Heart left ventricle (tissue), 13 donors: ENCODE results near the gene TRAPPC2.

Source experiments
- POLR2A ChIP-seq, 2 donors: fragments of 450-650 bp; IDR thresholded peaks; one replicate each; pipeline ENCODE4 v1.6.1; 2017; ENCODE audit warnings: antibody characterized with exemption in 2 of 2, mild to moderate bottlenecking in 2 of 2, moderate library complexity in 2 of 2
- TF ChIP-seq, protein P1 (sequence below), 12 donors: fragments of 200-600 bp; sonication (generic) in 4 of 12; IDR thresholded peaks; one replicate each; pipeline versions ENCODE4 v1.5.0 to v1.8.0; 2018 to 2022; ENCODE audit warnings: antibody characterized with exemption in 12 of 12, mild to moderate bottlenecking in 5 of 12
- donor health status: ischemic (EF 13 %, LVEDD 7.1; RV severe dilation, severe dysfunction).
- donor health status: DM: no; HTN: yes; CAD: no.
- donor health status: DM: no; HTN: no; CAD: no.
- donor health status: ischemic (EF 25% LVEDD 6.9; RV normal size, moderate dysfunction).
- donor health status: ischemic (EF 25% LVEDD 5.7; RV mildly dilated, moderate dysfunction).
- donor health status: ischemic (EF 35%, LVEDD 5.7; RV mildly dilated, moderate dysfunction).
- donor health status: nonischemic (EF 11% LVEDD 7.7; RV severe dilation, severe dysfunction).
- donor health status: DM: yes; HTN: yes; CAD: no.
- donor health status: PGD.
- donor health status: ischemic (EF 29% LVEDD 5.4; RV normal size, mild dysfunction).
- donor health status: nonischemic (EF 23%, LVEDD 6.1; RV moderate dilation, normal function).

GRCh38 chrX:13698432-13698831, 36.0 kb downstream of the TRAPPC2 start:
- TF ChIP-seq, protein P1, sequence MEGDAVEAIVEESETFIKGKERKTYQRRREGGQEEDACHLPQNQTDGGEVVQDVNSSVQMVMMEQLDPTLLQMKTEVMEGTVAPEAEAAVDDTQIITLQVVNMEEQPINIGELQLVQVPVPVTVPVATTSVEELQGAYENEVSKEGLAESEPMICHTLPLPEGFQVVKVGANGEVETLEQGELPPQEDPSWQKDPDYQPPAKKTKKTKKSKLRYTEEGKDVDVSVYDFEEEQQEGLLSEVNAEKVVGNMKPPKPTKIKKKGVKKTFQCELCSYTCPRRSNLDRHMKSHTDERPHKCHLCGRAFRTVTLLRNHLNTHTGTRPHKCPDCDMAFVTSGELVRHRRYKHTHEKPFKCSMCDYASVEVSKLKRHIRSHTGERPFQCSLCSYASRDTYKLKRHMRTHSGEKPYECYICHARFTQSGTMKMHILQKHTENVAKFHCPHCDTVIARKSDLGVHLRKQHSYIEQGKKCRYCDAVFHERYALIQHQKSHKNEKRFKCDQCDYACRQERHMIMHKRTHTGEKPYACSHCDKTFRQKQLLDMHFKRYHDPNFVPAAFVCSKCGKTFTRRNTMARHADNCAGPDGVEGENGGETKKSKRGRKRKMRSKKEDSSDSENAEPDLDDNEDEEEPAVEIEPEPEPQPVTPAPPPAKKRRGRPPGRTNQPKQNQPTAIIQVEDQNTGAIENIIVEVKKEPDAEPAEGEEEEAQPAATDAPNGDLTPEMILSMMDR (IDR thresholded peaks at IDR 0.05) = no peak
- TF ChIP-seq POLR2A (IDR thresholded peaks at IDR 0.05) = no peak
